Activated CD8-positive, alpha-beta T cell treated with anti-CD3 and anti-CD28 coated beads for 36 hours (primary cell): ENCODE measurements around the gene SYPL1. TPM values are rescaled to one million over a fixed set of nuclear protein-coding genes. Genes with fewer than 3 reads are reported as not detected.

Experiments
- ATAC-seq: fragments of 200-7000 bp; cut with Tn5 transposase; one replicate; pipeline ENCODE4 v1.10.0; 2021; ENCODE audit warnings: mild to moderate bottlenecking, moderate library complexity
- CTCF ChIA-PET: fragments of 350-600 bp; sonication (Branson Sonifier 250); formaldehyde crosslinking; loops from one replicate; lab custom pipeline; 2021; ENCODE audit warnings: antibody characterized with exemption; lab: Charles Lee
- POLR2A ChIA-PET: fragments of 350-600 bp; sonication (Branson Sonifier 250); formaldehyde crosslinking; loops from one replicate; lab custom pipeline; 2021; ENCODE audit warnings: antibody characterized with exemption; lab: Charles Lee
- DNase-seq: peaks from one replicate; pipeline ENCODE4 v3.0.0-alpha.2; 2020
- H3K27ac Mint-ChIP-seq: one replicate; pipeline ENCODE4 v1.8.0; 2021; ENCODE audit warnings: mild to moderate bottlenecking, mixed read lengths
- H3K27me3 Mint-ChIP-seq: one replicate; pipeline ENCODE4 v1.8.0; 2021; ENCODE audit warnings: mixed read lengths
- H3K36me3 Mint-ChIP-seq: one replicate; pipeline ENCODE4 v1.8.0; 2021; ENCODE audit warnings: low read depth, mixed read lengths
- H3K4me1 Mint-ChIP-seq: one replicate; pipeline ENCODE4 v1.8.0; 2021; ENCODE audit warnings: low read depth, mixed read lengths
- H3K4me3 Mint-ChIP-seq: one replicate; pipeline ENCODE4 v1.8.0; 2021; ENCODE audit warnings: mild to moderate bottlenecking, moderate library complexity, mixed read lengths
- H3K9me3 Mint-ChIP-seq: one replicate; pipeline ENCODE4 v1.8.0; 2021; ENCODE audit warnings: mixed read lengths
- intact Hi-C: fragments of 100-400 bp; cut with micrococcal nuclease; formaldehyde crosslinking; loops from one replicate; pipeline ENCODE4 v1.10.0; 2022
- total RNA-seq, 2 experiments: library from RNA; stranded (reverse); gene quantifications; one replicate each; pipeline ENCODE4 v1.2.3, GENCODE V29; 2021
- TF ChIP-seq, protein P1 (sequence below): fragments of 200-600 bp; IDR thresholded peaks from one replicate; pipeline ENCODE4 v1.8.0; 2022; ENCODE audit warnings: antibody characterized with exemption, mild to moderate bottlenecking

The SYPL1 gene
- total RNA-seq, 2 experiments from 2014 or later: 40.1 to 44.6 TPM

- peaks cover 24% of the 10 kb centered on the region for H3K4me1 Mint-ChIP-seq
- H3K9me3 Mint-ChIP-seq: no peaks in the 10 kb centered on the region
- H3K27ac Mint-ChIP-seq: no peak overlapping the region
- ATAC-seq (no peak), DNase-seq (no peak)
- ChIA-PET CTCF (interaction anchor here (1.1 to 1.5 kb wide), 6 partner anchors 13 to 98 kb away, joined by 3 to 5 read pairs (median 4); no protein-coding TSS in a partner anchor), POLR2A (interaction anchor here (1.3 kb wide), 1 partner anchor 8 kb away, joined by 4 read pairs; the partner anchor contains the start of gene SYPL1)
- TF ChIP-seq, protein P1, sequence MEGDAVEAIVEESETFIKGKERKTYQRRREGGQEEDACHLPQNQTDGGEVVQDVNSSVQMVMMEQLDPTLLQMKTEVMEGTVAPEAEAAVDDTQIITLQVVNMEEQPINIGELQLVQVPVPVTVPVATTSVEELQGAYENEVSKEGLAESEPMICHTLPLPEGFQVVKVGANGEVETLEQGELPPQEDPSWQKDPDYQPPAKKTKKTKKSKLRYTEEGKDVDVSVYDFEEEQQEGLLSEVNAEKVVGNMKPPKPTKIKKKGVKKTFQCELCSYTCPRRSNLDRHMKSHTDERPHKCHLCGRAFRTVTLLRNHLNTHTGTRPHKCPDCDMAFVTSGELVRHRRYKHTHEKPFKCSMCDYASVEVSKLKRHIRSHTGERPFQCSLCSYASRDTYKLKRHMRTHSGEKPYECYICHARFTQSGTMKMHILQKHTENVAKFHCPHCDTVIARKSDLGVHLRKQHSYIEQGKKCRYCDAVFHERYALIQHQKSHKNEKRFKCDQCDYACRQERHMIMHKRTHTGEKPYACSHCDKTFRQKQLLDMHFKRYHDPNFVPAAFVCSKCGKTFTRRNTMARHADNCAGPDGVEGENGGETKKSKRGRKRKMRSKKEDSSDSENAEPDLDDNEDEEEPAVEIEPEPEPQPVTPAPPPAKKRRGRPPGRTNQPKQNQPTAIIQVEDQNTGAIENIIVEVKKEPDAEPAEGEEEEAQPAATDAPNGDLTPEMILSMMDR: no peak
- intact Hi-C loops: no loop called here
- H3K4me3 Mint-ChIP-seq: no peak overlapping the region
- no peaks in the 10 kb centered on the region for H3K27me3 Mint-ChIP-seq
- no peaks in the 10 kb centered on the region for H3K36me3 Mint-ChIP-seq
Observed at GRCh38 chr7:106119719-106120118, 7.6 kb upstream of the SYPL1 start.

DNA sequence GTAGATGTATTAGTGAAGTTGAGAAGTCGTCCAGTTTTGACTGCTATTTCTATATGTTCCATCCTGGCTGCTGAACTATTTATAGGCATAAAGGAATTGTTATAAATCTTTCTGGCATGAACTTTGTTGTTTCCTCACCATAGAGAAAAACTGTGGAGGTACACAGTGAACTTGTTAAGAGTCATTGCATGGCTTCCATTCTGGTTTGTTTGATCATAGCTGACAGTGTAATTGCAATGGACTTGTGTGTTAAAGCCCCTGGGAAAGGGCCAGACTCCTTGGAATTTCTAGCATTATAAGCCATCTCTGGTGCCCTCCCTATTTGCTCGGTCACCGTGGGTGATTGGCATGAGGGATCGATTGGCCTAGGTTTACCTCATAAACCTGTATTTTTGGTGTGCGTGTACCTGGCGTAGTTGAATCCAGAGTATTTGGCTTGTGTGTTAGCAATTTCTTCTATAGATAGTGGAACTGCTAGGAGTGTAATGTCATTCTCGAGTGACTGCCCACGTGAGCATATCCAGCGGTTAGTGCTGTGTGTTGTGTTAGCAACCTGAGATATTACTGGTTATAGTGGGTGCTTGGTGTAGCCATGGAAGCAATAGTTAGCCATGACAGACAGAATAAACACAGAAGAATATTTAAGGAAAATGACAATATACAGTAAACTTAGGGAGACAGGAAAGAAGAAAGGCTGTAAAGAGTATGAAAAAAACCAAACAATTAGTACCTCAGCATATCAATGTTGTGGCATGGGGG, 5.9 kb upstream of the SYPL1 start:
- H3K36me3 Mint-ChIP-seq: no peaks in the 10 kb centered on the region
- no peak for ATAC-seq
- H3K27ac Mint-ChIP-seq: no peak overlapping the region
- peaks cover 35% of the 10 kb centered on the region for H3K4me1 Mint-ChIP-seq
- ChIA-PET POLR2A (no interaction called here), CTCF (interaction anchor here (1.0 to 2.6 kb wide), 3 partner anchors 15 to 36 kb away, joined by 4 to 7 read pairs (median 5); no protein-coding TSS in a partner anchor)
- H3K9me3 Mint-ChIP-seq: no peaks in the 10 kb centered on the region
- H3K27me3 Mint-ChIP-seq: no peaks in the 10 kb centered on the region
- TF ChIP-seq, protein P1: no peak
- no peak overlapping the region for H3K4me3 Mint-ChIP-seq
- no peak for DNase-seq
- intact Hi-C loops: no loop called here

DNA sequence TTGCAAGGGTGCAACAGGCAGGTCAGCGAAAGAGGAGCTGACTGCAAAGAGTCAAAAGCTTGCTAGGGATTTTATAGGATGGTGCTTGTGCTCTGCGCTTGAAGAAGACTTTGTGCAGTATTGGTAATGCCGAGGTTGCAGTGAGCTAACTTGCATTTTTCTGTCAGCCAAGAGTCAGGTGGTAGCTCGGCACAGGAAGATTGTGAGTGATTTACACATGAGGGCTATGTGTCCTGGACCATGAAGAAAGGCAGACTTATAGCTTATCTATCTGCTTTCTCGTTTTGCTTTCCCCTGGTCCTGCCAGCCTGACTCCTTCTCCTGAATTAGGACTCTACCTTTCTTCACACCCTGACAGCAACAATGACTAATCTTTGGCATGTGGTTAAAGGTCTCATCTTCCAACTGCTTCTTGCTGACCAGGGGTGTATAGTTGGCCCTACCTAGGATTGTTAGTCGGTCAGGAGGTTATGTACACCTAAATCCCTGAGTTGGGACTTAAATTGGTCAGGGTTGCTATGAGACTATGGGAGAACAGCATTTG, 4.1 kb upstream of the SYPL1 start:
- ATAC-seq: no peak
- TF ChIP-seq, protein P1: no peak
- Mint-ChIP-seq H3K36me3 (peaks cover 2% of the 10 kb centered on the region), H3K9me3 (no peaks in the 10 kb centered on the region), H3K4me1 (peaks cover 36% of the 10 kb centered on the region), H3K27me3 (no peaks in the 10 kb centered on the region), H3K4me3 (no peak overlapping the region), H3K27ac (no peak overlapping the region)
- ChIA-PET POLR2A (interaction anchor here (0.9 kb wide), 1 partner anchor 108 kb away, joined by 3 read pairs; no protein-coding TSS in a partner anchor), CTCF (interaction anchor here (1.1 to 2.6 kb wide), 4 partner anchors 10 to 59 kb away, joined by 3 to 7 read pairs (median 5); no protein-coding TSS in a partner anchor)
- intact Hi-C loops: no loop called here
- DNase-seq: no peak

DNA sequence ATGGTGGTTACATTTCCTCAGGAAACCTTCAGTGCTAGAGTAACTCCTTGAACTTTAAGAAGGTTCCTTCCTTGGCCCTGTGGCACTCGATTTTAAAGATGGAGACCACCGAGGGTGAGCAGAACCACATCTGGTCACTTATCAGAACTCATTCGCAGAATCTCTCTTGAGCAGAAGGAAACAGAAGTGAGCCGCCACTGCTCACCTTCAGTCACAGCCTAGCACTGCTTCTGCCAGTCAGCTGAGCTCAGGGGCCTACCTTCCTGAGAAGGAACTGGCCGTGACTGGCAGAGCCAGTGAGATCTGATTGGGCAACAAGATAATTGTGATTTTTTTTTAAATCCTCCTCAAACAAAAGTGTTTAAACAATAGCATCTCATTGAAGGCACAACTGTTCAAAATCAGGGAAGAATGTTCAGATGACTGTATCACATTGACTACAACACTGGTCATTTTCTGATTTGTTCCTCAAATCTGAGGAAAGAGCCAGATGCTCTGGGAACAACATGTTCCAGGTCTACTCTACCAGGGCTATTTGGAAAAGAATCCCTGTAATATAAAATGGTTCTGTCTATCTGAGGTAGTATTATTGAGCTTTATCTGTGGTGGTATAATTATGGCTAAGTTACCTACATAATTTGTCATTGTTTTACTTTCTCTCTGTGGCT, 2.7 kb upstream of the SYPL1 start:
- Mint-ChIP-seq H3K4me1 (peaks cover 44% of the 10 kb centered on the region), H3K4me3 (peak overlapping the region; percentile 56), H3K9me3 (no peaks in the 10 kb centered on the region), H3K27me3 (no peaks in the 10 kb centered on the region), H3K27ac (peak overlapping the region; percentile 79), H3K36me3 (peaks cover 10% of the 10 kb centered on the region)
- TF ChIP-seq, protein P1: no peak
- DNase-seq (peak; percentile 60), ATAC-seq (peak; percentile 22)
- ChIA-PET POLR2A (interaction anchor here (3.0 kb wide), 1 partner anchor 42 kb away, joined by 21 read pairs; no protein-coding TSS in a partner anchor), CTCF (interaction anchor here (0.9 to 2.6 kb wide), 4 partner anchors 11 to 40 kb away, joined by 3 to 7 read pairs (median 4); no protein-coding TSS in a partner anchor)
- intact Hi-C loops: loop anchor here (5.0 kb wide), 1 partner anchor 58 kb away; no protein-coding TSS in a partner anchor
